Measurements from ENCODE around the gene MSANTD2. TPM values are rescaled to one million over a fixed set of nuclear protein-coding genes. Genes with fewer than 3 reads are reported as not detected.

MSANTD2 gene
- total and polyA plus RNA-seq, 2 donors from 2014 or later: 6.5 to 16.4 TPM

DNA sequence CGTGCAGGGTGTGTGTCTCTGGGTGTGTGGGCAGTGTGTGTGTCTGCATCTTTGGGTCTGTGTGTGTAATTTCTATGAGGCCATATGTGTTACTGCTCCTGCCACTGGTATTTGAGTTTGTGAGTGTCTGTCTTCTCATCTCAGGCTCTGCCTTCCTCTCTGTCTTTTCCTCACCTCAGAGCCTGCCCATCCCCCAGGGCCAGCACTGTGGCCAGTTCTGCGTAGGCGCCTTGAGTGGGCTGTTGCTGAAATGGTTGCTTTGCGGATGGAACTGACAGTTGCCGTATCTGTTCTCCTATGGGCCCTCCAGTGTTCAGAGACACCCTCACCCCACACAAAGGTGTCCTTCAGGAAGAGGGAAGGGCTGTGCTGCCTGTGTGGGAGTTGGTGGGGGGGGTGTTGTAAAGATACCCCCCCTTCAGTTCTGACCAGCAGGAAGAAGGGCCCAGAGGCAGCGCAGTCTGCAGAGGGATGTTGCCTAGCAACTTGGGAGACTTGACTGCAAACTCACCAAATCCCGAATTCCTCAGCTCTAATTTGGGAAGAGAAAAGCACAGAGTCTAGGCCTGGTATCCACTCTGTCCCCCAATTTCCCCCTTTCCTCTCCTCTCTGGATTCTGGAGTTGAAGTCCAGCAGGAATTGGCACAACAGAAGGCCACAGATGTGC is 62.4 kb downstream of the MSANTD2 start:
- Histone ChIP-seq H3K27ac (ENCODE audit: low read depth in 2 of 2, low read length in 2 of 2) (no peak overlapping the region), H3K36me3 (ENCODE audit: control insufficient read depth in 2 of 3, insufficient read depth in 3 of 3, low read length in 3 of 3) (no peaks in the 10 kb centered on the region), H3K27me3 (ENCODE audit: control insufficient read depth, insufficient read depth, low read length) (peaks cover 15% of the 10 kb centered on the region), H3K4me1 (ENCODE audit: control insufficient read depth in 2 of 3, insufficient read depth in 2 of 3, low read depth in 1 of 3, low read length in 3 of 3) (peaks cover 0 to 10% (median 5%) of the 10 kb centered on the region in 3 donors), H3K4me3 (ENCODE audit: low read length in 3 of 3) (no peak overlapping the region), H3K9me3 (ENCODE audit: control insufficient read depth in 2 of 3, insufficient read depth in 1 of 3, low read length in 3 of 3) (no peaks in the 10 kb centered on the region), H3K9ac (ENCODE audit: low read length in 3 of 3) (no peak overlapping the region)
- no peak for TF ChIP-seq CTCF (IDR thresholded peaks at IDR 0.05; ENCODE audit: borderline replicate concordance, extremely low read depth, insufficient read depth)
- FAIRE-seq: no peak
- DNase-seq: peak in 1 of 5 donors; percentile 39
- intact Hi-C loops (cut with DNase I): no loop called here

DNA sequence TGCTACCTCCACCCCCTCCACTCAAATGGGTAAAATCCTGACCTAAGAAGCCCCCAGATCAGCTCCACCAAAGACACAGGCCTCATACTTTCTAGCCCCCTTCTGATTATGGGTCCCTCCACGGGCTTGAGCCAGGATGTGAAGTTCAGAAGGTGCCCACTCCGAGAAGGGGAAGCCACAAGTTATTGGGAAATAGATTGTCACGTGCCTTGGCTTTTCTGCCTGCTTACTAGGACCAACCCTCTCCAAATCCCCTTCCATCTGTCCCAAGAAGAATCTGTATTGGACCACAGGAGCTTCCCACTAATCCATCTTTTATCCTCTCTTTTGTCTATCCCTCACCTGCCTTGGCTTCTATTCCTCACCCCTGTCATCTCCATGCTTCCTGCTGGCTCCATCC is 63.5 kb downstream of the MSANTD2 start:
- no peak for TF ChIP-seq CTCF (IDR thresholded peaks at IDR 0.05; ENCODE audit: borderline replicate concordance, extremely low read depth, insufficient read depth)
- H3K27ac ChIP-seq (ENCODE audit: low read depth in 2 of 2, low read length in 2 of 2): no peak overlapping the region
- no peaks in the 10 kb centered on the region for H3K9me3 ChIP-seq (ENCODE audit: control insufficient read depth in 2 of 3, insufficient read depth in 1 of 3, low read length in 3 of 3)
- no peak overlapping the region for H3K9ac ChIP-seq (ENCODE audit: low read length in 3 of 3)
- H3K4me3 ChIP-seq (ENCODE audit: low read length in 3 of 3): no peak overlapping the region
- no peak for DNase-seq
- H3K27me3 ChIP-seq (ENCODE audit: control insufficient read depth, insufficient read depth, low read length): peaks cover 11% of the 10 kb centered on the region
- H3K36me3 ChIP-seq (ENCODE audit: control insufficient read depth in 2 of 3, insufficient read depth in 3 of 3, low read length in 3 of 3): no peaks in the 10 kb centered on the region
- H3K4me1 ChIP-seq (ENCODE audit: control insufficient read depth in 2 of 3, insufficient read depth in 2 of 3, low read depth in 1 of 3, low read length in 3 of 3): peaks cover 0 to 10% (median 5%) of the 10 kb centered on the region in 3 donors
- no peak for FAIRE-seq
- intact Hi-C loops (cut with DNase I): no loop called here

DNA sequence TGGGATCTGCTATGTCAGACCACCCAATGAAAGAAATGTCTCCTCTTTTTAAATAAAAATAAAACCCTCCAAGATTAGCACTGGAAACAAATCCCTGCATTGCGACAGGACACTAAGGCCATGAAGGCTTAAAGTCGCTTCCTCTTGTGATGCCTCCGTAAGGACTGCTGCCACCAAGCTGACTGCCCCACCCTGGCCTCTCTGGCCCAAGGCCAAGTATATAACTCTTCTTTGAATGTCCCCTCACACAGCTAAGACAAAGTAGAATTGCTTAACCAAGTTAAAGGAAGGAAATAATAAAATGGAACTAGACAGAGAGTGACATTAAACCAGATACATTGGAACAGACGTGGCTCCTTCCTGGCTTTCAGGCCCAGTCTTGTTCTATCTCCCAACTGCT is 68.0 kb downstream of the MSANTD2 start:
- H3K27ac ChIP-seq (ENCODE audit: low read depth in 2 of 2, low read length in 2 of 2): no peak overlapping the region
- intact Hi-C loops (cut with DNase I): no loop called here
- no peaks in the 10 kb centered on the region for H3K9me3 ChIP-seq (ENCODE audit: control insufficient read depth in 2 of 3, insufficient read depth in 1 of 3, low read length in 3 of 3)
- TF ChIP-seq CTCF (IDR thresholded peaks at IDR 0.05; ENCODE audit: borderline replicate concordance, extremely low read depth, insufficient read depth): no peak
- no peaks in the 10 kb centered on the region for H3K4me1 ChIP-seq (ENCODE audit: control insufficient read depth in 2 of 3, insufficient read depth in 2 of 3, low read depth in 1 of 3, low read length in 3 of 3)
- H3K4me3 ChIP-seq (ENCODE audit: low read length in 3 of 3): no peak overlapping the region
- H3K9ac ChIP-seq (ENCODE audit: low read length in 3 of 3): no peak overlapping the region
- no peak for FAIRE-seq
- DNase-seq: no peak
- no peaks in the 10 kb centered on the region for H3K36me3 ChIP-seq (ENCODE audit: control insufficient read depth in 2 of 3, insufficient read depth in 3 of 3, low read length in 3 of 3)
- no peaks in the 10 kb centered on the region for H3K27me3 ChIP-seq (ENCODE audit: control insufficient read depth, insufficient read depth, low read length)

- intact Hi-C loops (cut with DNase I): no loop called here
- Histone ChIP-seq H3K27me3 (ENCODE audit: control insufficient read depth, insufficient read depth, low read length) (no peaks in the 10 kb centered on the region), H3K9ac (ENCODE audit: low read length in 3 of 3) (no peak overlapping the region), H3K4me3 (ENCODE audit: low read length in 3 of 3) (no peak overlapping the region), H3K9me3 (ENCODE audit: control insufficient read depth in 2 of 3, insufficient read depth in 1 of 3, low read length in 3 of 3) (no peaks in the 10 kb centered on the region), H3K4me1 (ENCODE audit: control insufficient read depth in 2 of 3, insufficient read depth in 2 of 3, low read depth in 1 of 3, low read length in 3 of 3) (peaks cover 0 to 9% (median 8%) of the 10 kb centered on the region in 3 donors), H3K27ac (ENCODE audit: low read depth in 2 of 2, low read length in 2 of 2) (no peak overlapping the region), H3K36me3 (ENCODE audit: control insufficient read depth in 2 of 3, insufficient read depth in 3 of 3, low read length in 3 of 3) (no peaks in the 10 kb centered on the region)
- no peak for FAIRE-seq
- no peak for DNase-seq
- no peak for TF ChIP-seq CTCF (IDR thresholded peaks at IDR 0.05; ENCODE audit: borderline replicate concordance, extremely low read depth, insufficient read depth)
These were observed 70.6 kb downstream of the MSANTD2 start for GRCh38 chr11:124729571-124729970.
